EH (cell line): ENCODE results near the gene CHRDL1.

Experiments used
- DNase-seq: peaks from one replicate; pipeline ENCODE4 v3.0.0-alpha.2; 2015; ENCODE audit warnings: low read depth

The CHRDL1 gene

DNA sequence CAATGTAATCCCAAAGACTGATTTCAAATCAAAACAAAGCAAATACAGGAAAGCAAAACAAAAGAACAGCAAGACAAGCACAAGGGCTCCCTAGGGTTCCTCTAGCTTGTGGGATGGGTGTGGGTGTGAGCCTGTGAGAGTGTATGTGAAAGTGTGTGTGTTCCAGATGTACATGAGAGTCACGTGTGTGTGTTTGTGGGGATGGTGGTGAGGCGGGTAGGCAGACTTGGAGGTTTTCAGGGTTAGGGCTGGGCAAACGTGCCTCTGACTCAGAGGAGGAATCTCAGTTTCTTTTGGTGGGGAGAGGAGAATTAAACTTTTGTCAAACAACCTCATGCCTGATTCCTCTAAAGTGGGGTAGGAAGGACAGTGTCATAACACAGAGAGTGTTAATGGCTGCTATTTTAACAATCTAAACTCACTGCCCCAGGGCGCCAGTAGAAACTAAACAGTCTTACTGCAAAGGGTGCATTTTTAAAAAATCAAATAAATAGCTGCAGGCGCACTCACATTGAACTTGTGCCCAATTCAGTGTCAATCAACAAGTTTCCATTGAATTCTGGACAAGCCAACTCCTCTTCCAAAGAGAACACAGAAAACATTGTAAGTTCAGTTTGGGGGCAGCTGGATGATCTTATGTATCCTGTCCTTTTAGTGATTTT is 51.8 kb downstream of the CHRDL1 start:
- DNase-seq, result peak; percentile 64

- DNase-seq, result peak; percentile 81
Observed at GRCh38 chrX:110741213-110741796, 54.3 kb downstream of the CHRDL1 start.

GRCh38 chrX:110734894-110735541 is 60.6 kb downstream of the CHRDL1 start:
- peak; percentile 92 for DNase-seq

DNA sequence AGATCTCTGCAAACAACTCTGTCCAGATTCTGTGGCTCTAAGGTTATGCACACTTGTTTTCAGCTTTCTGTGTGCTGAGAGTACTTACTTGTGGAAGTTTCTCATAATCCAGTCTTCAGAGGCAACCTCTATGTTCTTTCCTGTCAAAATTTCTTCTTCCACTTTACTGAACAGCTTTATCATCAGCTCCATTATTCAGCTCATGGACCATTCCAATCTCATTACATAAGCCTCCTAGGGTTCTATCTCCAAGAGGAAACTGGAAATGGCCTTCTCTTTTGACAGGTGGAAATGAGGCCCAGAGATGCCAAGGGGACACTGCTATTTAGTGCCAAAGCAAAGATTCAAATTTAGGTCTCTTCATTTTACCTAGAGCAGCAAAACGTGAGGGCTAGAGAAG is 61.3 kb downstream of the CHRDL1 start:
- DNase-seq, result peak; percentile 31

DNA sequence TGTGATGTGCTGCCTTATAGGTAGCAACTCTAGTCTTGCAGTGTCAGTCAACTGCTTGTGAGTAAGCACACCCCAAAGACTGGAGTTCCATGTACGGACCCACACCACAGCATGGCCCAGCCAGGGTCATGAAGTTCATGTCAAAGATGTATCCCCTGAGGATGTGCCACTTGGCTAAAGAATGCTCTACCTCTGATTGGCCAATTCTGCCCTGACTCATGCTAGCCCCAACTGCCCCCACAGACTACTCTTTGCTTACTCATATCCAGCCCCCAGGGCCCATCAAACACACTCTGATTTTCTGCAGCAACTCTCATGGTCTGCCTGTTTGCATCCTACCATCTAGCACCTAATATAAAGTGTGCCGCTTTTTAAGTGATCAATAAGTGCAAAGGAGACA is 62.5 kb downstream of the CHRDL1 start:
- DNase-seq, result peak; percentile 75

DNA sequence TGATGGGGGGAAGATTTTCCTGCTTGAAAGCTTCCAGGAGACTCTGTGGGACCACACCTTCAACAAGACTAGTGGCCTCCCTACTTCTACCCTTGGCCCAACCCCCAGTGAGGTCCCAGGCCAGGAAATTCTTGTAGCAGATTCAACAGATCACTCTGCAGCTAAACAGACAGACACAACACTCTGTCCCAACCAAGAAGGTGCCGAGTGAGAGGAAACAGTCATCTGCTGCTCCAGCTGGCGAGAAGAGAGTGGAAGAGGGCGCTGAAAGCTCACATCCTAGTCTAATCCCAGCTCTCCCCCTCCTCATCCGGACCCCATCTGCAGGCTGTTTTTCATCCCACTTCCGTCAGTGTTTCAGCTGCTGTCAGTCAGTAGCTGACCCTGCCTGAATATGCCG is 63.4 kb downstream of the CHRDL1 start:
- no peak for DNase-seq

DNA sequence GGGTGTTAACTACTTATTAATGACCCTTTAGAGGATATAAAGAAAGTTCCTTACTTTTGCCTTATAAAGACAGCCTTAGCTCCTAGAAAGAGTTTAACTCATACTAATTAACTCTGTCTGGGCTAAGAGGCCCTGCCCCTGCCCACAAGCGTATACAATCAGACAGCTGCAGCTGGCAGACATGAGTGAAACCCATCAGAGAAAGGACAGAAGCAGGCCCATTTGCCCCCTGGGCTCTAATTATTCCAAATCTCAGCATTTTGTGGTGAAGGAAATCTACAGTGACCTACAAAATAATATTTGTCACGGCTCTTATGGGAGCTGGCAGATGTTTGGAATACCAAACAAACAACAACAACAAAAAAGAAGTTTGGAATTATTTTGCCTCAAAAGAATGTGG is 71.8 kb downstream of the CHRDL1 start:
- no peak for DNase-seq

DNA sequence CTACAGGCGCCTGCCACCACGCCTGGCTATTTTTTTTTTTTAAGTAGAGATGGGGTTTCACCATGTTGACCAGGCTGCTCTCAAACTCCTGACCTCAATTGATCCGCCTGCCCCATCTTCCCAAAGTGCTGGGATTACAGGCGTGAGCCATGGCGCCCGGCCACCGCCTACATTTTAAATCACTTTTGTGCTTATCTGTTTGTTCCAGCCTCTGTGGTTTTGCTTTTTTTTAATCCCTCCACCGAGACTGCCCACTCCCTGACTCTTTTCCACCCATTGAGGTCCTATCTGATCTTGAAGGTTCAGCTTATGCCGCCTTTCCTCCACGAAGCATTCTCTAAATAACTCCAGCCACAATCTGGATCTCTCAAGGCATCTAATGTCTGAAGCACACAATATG is 73.5 kb downstream of the CHRDL1 start:
- DNase-seq, result no peak

- no peak for DNase-seq
Observed at GRCh38 chrX:110713666-110714065, 82.0 kb downstream of the CHRDL1 start.

- DNase-seq, result no peak
Observed at GRCh38 chrX:110706446-110706845, 89.2 kb downstream of the CHRDL1 start.

- DNase-seq, result no peak
Observed at GRCh38 chrX:110703641-110704040, 92.0 kb downstream of the CHRDL1 start.

DNA sequence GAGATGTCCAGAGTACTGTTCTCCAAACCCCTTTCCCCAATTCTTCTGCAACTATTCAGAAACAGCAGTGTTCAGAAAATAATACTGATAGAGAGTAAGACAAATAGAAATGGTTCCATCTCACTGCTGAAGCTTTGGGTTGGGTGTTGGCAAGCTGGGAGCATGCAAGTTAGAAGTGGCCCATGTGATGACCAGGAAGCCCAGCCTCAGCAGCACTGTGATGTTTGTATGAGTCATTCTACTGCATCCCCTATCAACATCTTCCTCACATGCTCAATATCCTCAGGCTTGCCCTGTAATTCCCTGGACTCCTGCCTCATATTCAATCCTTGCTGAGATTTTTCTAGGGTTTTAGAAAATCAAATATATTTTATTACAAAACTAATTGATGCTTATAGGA is 96.5 kb downstream of the CHRDL1 start:
- DNase-seq, result peak; percentile 52

GRCh38 chrX:110698696-110699095 is 96.9 kb downstream of the CHRDL1 start:
- no peak for DNase-seq

- DNase-seq, result no peak
Observed at GRCh38 chrX:110692866-110693265, 102.8 kb downstream of the CHRDL1 start.

DNA sequence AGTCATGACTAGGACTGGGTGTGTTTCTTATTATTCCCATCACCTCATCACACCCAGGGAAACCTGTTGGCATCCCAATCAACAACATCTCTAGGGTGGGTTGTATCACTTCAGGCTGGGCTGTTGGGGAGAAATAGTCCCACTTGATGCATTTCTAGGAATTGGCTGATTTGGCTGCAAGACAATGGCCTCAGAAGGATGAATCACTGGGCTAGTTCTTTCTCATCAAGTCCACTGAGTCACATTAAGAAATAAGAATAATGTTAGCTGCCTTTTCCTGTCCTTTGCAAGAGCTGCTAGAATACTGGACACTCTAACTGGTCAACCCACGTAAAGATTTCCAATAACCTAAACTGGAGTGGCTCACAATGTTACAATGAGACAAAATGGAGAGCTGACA is 104.2 kb downstream of the CHRDL1 start:
- DNase-seq, result peak; percentile 13

GRCh38 chrX:110684653-110685052 is 111.0 kb downstream of the CHRDL1 start:
- no peak for DNase-seq

DNA sequence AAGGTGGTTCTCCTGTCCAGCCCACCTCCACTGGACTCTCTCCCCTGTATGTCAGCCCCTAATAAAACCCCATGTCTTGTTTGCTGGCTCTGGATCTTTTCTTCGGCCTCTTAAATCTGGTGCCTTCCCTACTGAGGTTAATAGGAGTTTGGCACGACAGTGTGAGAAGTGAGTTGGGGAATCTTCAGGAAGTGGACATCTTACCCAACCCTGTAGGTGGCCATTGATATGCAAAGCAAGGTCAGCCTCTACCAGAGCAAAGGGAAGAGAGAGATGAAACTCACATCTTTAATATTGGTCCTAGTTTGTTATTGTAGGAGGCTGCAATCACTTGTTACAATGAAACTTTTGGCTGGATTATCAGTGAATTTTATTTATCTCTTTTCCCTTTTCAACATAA is 111.7 kb downstream of the CHRDL1 start:
- no peak for DNase-seq

DNA sequence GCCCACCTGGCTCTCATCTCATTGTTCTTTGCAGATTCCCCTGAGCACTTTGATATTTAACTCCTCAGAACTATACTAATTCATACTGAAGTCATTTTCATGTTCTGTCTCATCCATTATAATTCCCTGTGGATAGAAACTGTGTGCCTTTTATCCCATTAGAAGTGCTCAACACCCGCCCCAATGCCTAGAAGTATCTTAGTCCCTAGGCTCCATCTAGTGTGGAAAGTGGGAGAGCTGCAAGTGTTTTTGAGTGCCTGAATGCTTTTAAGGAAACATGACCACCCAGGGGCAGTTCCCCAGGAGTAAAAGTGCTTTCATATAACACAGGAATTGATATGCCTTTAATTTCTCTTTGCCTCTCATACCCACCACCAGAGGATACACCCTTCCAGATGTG is 117.0 kb downstream of the CHRDL1 start:
- no peak for DNase-seq

GRCh38 chrX:110675886-110676285 is 119.7 kb downstream of the CHRDL1 start:
- DNase-seq, result no peak

GRCh38 chrX:110671068-110671803 is 124.4 kb downstream of the CHRDL1 start:
- peak; percentile 44 for DNase-seq

DNA sequence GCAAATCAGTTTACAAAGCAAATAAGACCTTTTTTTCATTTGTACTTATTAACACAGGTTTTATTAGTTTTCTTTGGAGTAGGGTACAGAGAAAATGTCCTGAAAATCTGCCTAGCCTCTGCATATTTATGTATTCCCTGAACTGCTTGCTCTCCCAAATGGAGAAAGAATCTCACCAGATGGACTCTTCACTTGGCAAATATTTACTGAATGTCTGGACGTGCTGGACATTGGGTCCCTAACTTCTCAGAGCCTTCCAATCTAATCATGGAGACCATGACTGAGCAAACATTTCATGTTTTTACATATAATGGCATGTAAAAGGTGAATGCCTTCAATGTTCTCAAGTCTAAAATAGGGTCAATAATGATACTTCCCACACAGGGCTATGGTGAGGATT is 126.0 kb downstream of the CHRDL1 start:
- DNase-seq, result no peak

DNA sequence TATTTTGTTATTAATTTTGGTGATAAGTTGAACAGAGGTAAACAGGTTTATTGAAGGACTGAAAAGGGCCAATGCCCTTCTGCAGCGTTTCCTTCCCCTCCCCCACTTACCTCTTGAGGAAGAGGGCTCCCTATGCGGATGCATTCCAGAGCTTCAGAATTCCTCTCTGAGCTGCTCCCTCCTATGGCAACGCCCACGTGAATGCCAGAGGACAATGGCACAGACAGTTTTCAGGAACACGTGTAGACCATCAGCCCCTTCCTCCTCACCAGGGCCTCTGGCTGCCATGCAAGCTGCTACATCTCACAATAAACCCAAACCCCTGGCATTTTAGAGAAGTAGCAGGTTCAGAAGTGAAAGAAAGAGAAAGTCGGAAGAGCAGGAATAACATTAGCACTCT is 127.9 kb downstream of the CHRDL1 start:
- peak; percentile 5 for DNase-seq
